GM23248 (cell line): ENCODE results near the gene STRN4. TPM values are rescaled to one million over a fixed set of nuclear protein-coding genes. Genes with fewer than 3 reads are reported as not detected.

Source experiments
- DNase-seq: peaks from one replicate; pipeline ENCODE4 v3.0.0-alpha.2; 2015
- H2AFZ ChIP-seq: fragments of 200-600 bp; sonication (generic); 2 replicates; pipeline ENCODE4 v1.6.1; 2016; ENCODE audit warnings: antibody characterized with exemption
- H3F3A ChIP-seq: fragments of 200-600 bp; sonication (generic); 2 replicates; pipeline ENCODE4 v1.6.1; 2016; ENCODE audit warnings: mild to moderate bottlenecking, antibody characterized with exemption, mixed run types; ENCODE audit not compliant: insufficient read depth
- H3K27ac ChIP-seq: fragments of 200-600 bp; sonication (generic); 2 replicates; pipeline ENCODE4 v1.5.1; 2016; ENCODE audit warnings: mild to moderate bottlenecking
- H3K27me3 ChIP-seq: fragments of 200-600 bp; sonication (generic); replicated peaks from 2 replicates; pipeline ENCODE4 v1.6.1; 2016; ENCODE audit warnings: mild to moderate bottlenecking; ENCODE audit not compliant: insufficient read depth
- H3K36me3 ChIP-seq: fragments of 200-600 bp; sonication (generic); 2 replicates; pipeline ENCODE4 v1.6.1; 2016; ENCODE audit warnings: low read depth, mild to moderate bottlenecking
- H3K4me1 ChIP-seq: fragments of 200-600 bp; sonication (generic); 2 replicates; pipeline ENCODE4 v1.6.1; 2016; ENCODE audit warnings: mild to moderate bottlenecking; ENCODE audit not compliant: insufficient read depth
- H3K4me2 ChIP-seq: fragments of 200-600 bp; sonication (generic); one replicate; pipeline ENCODE4 v1.6.1; 2016; ENCODE audit warnings: mild to moderate bottlenecking; ENCODE audit not compliant: unreplicated experiment
- H3K4me3 ChIP-seq: fragments of 200-600 bp; sonication (generic); 2 replicates; pipeline ENCODE4 v1.5.1; 2016; ENCODE audit warnings: mild to moderate bottlenecking
- H3K79me2 ChIP-seq: fragments of 200-600 bp; sonication (generic); 2 replicates; pipeline ENCODE4 v1.6.1; 2016; ENCODE audit warnings: mild to moderate bottlenecking; ENCODE audit not compliant: insufficient read depth
- H3K9ac ChIP-seq: fragments of 200-600 bp; sonication (generic); 2 replicates; pipeline ENCODE4 v1.6.1; 2016; ENCODE audit warnings: mild to moderate bottlenecking
- H3K9me2 ChIP-seq: fragments of 200-600 bp; sonication (generic); 2 replicates; pipeline ENCODE4 v1.6.1; 2016; ENCODE audit warnings: mixed run types, mild to moderate bottlenecking, moderate library complexity; ENCODE audit not compliant: insufficient read depth
- H3K9me3 ChIP-seq: fragments of 200-600 bp; sonication (generic); one replicate; pipeline ENCODE4 v1.6.1; 2017; ENCODE audit warnings: low read depth
- H4K20me1 ChIP-seq: fragments of 200-600 bp; sonication (generic); 2 replicates; pipeline ENCODE4 v1.6.0; 2016; ENCODE audit not compliant: insufficient read depth
- EZH2 ChIP-seq: fragments of 200-600 bp; sonication (generic); IDR thresholded peaks from 2 replicates; pipeline ENCODE4 v1.6.1; 2018; ENCODE audit warnings: antibody characterized with exemption, mild to moderate bottlenecking; ENCODE audit not compliant: insufficient read depth, poor library complexity, severe bottlenecking
- EZH2phosphoT487 ChIP-seq: fragments of 200-600 bp; sonication (generic); IDR thresholded peaks from 2 replicates; pipeline ENCODE4 v1.6.1; 2018; ENCODE audit warnings: antibody characterized with exemption, moderate library complexity, mild to moderate bottlenecking, low read depth; ENCODE audit not compliant: insufficient read depth
- WGBS, 2 experiments: methylation state at CpG; one replicate each; pipeline ENCODE4 v1.1.6; 2015 to 2017; ENCODE audit warnings: low lambda C conversion rate in 2 of 2, low coverage in 1 of 2; ENCODE audit errors: missing lambda C conversion rate in 2 of 2; 5-methylcytosine and 5-hydroxymethylcytosine counted together
- in situ Hi-C: fragments of 300-500 bp; cut with MboI; formaldehyde crosslinking; loops from 2 replicates; pipeline ENCODE4 v1.15.0; 2020
- polyA plus RNA-seq: library from polyadenylated mRNA; unstranded; fragments of >200 nt; fragmentation: Nextera tagmentation; extraction: Ambion mirVana; gene quantifications from 2 replicates; pipeline ENCODE4 v1.2.1, GENCODE V29; 2016
- total RNA-seq: library from RNA; depleted of rRNA; stranded (reverse); fragments of >200 nt; shearing (Covaris generic); gene quantifications from 2 replicates; pipeline ENCODE4 v1.2.3, GENCODE V29; 2014

STRN4 gene
- total and polyA plus RNA-seq, 2 experiments from 2014 or later: 45.9 to 75.7 TPM

- 86% methylated on average over 6 of the region's 6 CpGs for WGBS, 2 experiments
- Histone ChIP-seq H3K9me3 (no peaks in the 10 kb centered on the region), H2AFZ (no peak overlapping the region), H3K9me2 (no peaks in the 10 kb centered on the region), H3K79me2 (no peaks in the 10 kb centered on the region), H3K27me3 (no peaks in the 10 kb centered on the region), H3K4me1 (no peaks in the 10 kb centered on the region), H3K9ac (no peak overlapping the region), H3K36me3 (peaks cover 35% of the 10 kb centered on the region), H3K4me3 (no peak overlapping the region), H3F3A (no peaks in the 10 kb centered on the region), H3K4me2 (no peak overlapping the region), H4K20me1 (no peaks in the 10 kb centered on the region), H3K27ac (no peak overlapping the region)
- DNase-seq: no peak
- TF ChIP-seq EZH2 (no peak), EZH2phosphoT487 (no peak)
- in situ Hi-C loops: no loop called here
These were observed 58.7 kb downstream of the STRN4 start for GRCh38 chr19:46687438-46688145.

DNA sequence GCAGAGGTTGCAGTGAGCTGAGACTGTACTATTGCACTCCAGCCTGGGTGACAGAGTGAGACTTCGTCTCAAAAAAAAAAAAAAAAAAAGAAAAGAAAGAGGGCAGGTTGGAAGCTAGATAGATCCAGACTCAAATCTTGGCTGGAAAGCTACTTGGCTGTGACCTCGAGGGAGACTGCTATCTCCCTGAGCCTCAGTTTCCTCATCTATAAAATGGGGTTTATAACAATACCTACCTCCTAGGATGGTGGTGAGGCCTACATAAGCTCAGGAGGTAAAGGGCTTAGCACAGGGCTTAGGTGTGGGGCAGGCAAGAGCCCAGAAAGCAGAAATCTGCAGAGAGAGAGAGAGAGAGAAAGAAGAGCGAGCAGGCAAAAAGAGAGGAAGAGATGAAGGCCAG, 61.1 kb downstream of the STRN4 start:
- 62 to 90% methylated on average over 2 to 3 of the region's 3 CpGs for WGBS, 2 experiments
- H3K36me3 ChIP-seq: peaks cover 22% of the 10 kb centered on the region

GRCh38 chr19:46678110-46678732, 68.0 kb downstream of the STRN4 start:
- no peak overlapping the region for H3K9ac ChIP-seq
- H3F3A ChIP-seq: no peaks in the 10 kb centered on the region
- 87 to 94% methylated on average over 21 to 26 of the region's 26 CpGs for WGBS, 2 experiments
- no peak overlapping the region for H3K4me2 ChIP-seq
- H4K20me1 ChIP-seq: no peaks in the 10 kb centered on the region
- no peak overlapping the region for H2AFZ ChIP-seq
- in situ Hi-C loops: no loop called here
- no peaks in the 10 kb centered on the region for H3K9me2 ChIP-seq
- H3K79me2 ChIP-seq: no peaks in the 10 kb centered on the region
- H3K27ac ChIP-seq: no peak overlapping the region
- peak; percentile 33 for DNase-seq
- no peaks in the 10 kb centered on the region for H3K36me3 ChIP-seq
- no peak overlapping the region for H3K4me3 ChIP-seq
- H3K4me1 ChIP-seq: no peaks in the 10 kb centered on the region
- H3K9me3 ChIP-seq: no peaks in the 10 kb centered on the region
- no peaks in the 10 kb centered on the region for H3K27me3 ChIP-seq
- no peak for TF ChIP-seq EZH2phosphoT487
- TF ChIP-seq EZH2: no peak

More for the DNA sequence above, 61.1 kb downstream of the STRN4 start:
- in situ Hi-C loops: no loop called here
- Histone ChIP-seq H3K27ac (no peak overlapping the region), H3K9me3 (no peaks in the 10 kb centered on the region), H3K9ac (no peak overlapping the region), H3K9me2 (no peaks in the 10 kb centered on the region), H3F3A (no peaks in the 10 kb centered on the region), H4K20me1 (no peaks in the 10 kb centered on the region), H3K4me1 (no peaks in the 10 kb centered on the region), H3K27me3 (no peaks in the 10 kb centered on the region), H3K4me3 (no peak overlapping the region), H3K4me2 (no peak overlapping the region), H3K79me2 (no peaks in the 10 kb centered on the region), H2AFZ (no peak overlapping the region)
- TF ChIP-seq EZH2 (no peak), EZH2phosphoT487 (no peak)
- no peak for DNase-seq

DNA sequence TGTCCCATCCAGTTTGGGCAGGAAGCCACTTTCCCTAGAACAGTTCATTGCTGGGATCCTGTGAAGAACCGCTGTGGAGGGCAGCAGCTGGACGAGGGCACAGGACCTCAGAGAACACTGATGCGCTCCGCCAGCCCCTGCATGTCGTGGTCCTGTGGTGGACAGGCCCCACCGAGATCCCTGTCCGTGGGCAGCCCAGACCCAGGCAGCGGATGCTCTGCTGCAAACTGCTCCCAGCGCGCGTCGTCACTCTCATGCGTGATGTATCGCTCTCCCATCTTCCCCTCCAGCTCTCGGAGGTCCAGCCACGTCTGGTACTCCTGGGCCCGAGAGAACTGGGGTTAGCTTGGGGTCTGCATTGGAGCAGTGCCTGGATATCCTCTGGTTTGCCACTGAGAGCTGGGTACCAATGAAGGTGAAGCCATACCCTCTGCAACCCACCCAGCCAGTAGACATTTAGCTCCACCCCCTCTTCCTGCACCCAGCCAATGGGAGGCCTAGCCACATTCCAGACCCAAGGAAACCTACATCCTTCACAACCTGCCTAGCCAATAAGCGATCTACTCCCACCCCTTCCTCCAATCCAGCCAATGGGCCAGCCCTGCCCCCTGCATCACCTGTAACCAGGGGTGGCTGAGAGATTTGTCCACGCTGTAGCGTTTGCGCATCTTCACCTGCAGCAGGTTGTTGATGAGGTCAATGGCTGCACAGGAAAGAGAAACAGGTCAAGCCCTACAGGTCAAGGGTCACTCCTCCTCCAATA, 71.7 kb downstream of the STRN4 start:
- Histone ChIP-seq H3K27me3 (no peaks in the 10 kb centered on the region), H3K4me1 (peaks cover 9% of the 10 kb centered on the region), H2AFZ (no peak overlapping the region), H3K4me3 (no peak overlapping the region), H3K9ac (no peak overlapping the region), H3F3A (peaks cover 16% of the 10 kb centered on the region), H3K4me2 (no peak overlapping the region), H3K9me2 (no peaks in the 10 kb centered on the region), H4K20me1 (no peaks in the 10 kb centered on the region), H3K36me3 (no peaks in the 10 kb centered on the region), H3K79me2 (no peaks in the 10 kb centered on the region), H3K9me3 (no peaks in the 10 kb centered on the region), H3K27ac (no peak overlapping the region)
- TF ChIP-seq EZH2 (no peak), EZH2phosphoT487 (no peak)
- in situ Hi-C loops: no loop called here
- DNase-seq: no peak
- WGBS, 2 experiments: 91 to 93% methylated on average over 21 of the region's 21 CpGs
